Activated CD4-positive, alpha-beta T cell treated with anti-CD3 and anti-CD28 coated beads, Interleukin-2, amount 10 ng/mL, durations not matched to agents 24 days and 14 days (primary cell): ENCODE measurements around the gene STMN1. TPM values are rescaled to one million over a fixed set of nuclear protein-coding genes. Genes with fewer than 3 reads are reported as not detected.

Source experiments
- DNase-seq: peaks from one replicate; pipeline ENCODE4 v3.0.0; 2022
- H3K27ac Mint-ChIP-seq: one replicate; pipeline ENCODE4 v1.8.0; 2022; ENCODE audit warnings: mild to moderate bottlenecking, mixed read lengths
- H3K27me3 Mint-ChIP-seq: one replicate; pipeline ENCODE4 v1.8.0; 2022; ENCODE audit warnings: mixed read lengths
- H3K36me3 Mint-ChIP-seq: one replicate; pipeline ENCODE4 v1.8.0; 2022; ENCODE audit warnings: low read depth, mild to moderate bottlenecking, mixed read lengths
- H3K4me1 Mint-ChIP-seq: one replicate; pipeline ENCODE4 v1.8.0; 2021; ENCODE audit warnings: mixed read lengths
- H3K4me3 Mint-ChIP-seq: one replicate; pipeline ENCODE4 v1.8.0; 2022; ENCODE audit warnings: mild to moderate bottlenecking, moderate library complexity, mixed read lengths
- H3K9me3 Mint-ChIP-seq: one replicate; pipeline ENCODE4 v1.8.0; 2021; ENCODE audit warnings: mixed read lengths
- intact Hi-C: fragments of 100-400 bp; cut with micrococcal nuclease; formaldehyde crosslinking; loops from one replicate; pipeline ENCODE4 v1.15.1; 2023
- total RNA-seq: library from RNA; stranded (reverse); gene quantifications from 2 replicates; pipeline ENCODE4 v1.2.3, GENCODE V29; 2022

Gene STMN1
- total RNA-seq, 1 donor from 2014 or later: 247 TPM

DNA sequence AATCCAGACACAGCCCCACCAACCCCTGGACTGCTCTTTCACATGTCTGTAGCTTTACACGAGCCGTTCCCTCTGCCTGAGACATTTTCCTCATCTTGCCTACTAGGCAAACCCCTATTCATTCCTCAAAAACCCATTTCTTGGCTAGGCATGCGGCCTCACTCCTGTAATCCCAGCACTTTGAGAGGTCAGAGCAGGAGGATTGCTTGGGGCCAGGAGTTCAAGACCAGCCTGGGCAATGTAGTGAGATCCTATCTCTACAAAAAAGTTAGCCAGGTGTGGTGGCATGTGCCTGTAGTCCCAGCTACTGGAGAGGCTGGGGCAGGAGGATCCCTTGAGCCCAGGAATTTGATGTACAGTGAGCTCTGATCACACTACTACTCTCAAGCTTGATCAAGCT is 41.8 kb downstream of the STMN1 start:
- DNase-seq: no peak
- intact Hi-C loops: no loop called here

DNA sequence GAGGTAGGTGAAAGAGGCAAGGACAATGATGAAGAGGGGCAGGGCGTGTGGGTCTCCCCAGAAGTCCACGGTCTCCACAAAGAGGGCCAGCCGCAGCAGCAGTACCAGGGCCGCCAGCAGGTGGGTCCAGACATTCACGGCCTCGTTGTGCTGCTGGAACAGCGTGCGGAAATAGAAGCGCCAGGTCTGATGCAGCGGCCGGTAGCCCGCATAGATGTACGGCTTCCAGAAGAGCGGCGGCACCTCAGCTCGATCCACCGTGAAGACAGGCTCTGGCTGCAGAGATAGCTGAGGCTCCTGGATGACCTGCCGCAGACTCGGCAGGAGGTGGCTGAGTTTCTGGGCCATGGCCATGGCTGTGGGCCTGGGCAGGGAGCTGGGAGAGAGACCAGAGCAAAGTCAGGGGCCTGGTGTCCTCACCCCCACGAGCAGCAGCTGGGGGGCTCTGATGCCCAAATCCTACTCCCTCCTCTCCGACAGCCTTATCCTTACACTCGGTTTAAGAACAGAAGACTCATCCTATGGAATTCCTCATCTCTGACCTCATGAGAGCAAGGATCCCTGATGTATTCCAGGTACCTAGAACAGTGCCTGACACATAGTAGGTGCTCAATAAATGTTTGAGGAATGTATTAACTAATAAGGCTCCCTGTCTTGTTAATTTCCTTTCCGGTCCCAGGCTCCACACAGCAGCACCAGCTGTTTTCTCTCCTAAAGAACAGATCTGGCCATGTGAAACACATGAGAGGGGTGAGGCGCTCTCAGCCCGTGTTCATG is 42.5 kb downstream of the STMN1 start:
- no peaks in the 10 kb centered on the region for H3K36me3 Mint-ChIP-seq
- no peak overlapping the region for H3K4me3 Mint-ChIP-seq
- H3K27me3 Mint-ChIP-seq: no peaks in the 10 kb centered on the region
- intact Hi-C loops: no loop called here
- no peaks in the 10 kb centered on the region for H3K9me3 Mint-ChIP-seq
- no peak for DNase-seq
- H3K27ac Mint-ChIP-seq: no peak overlapping the region
- peaks cover 17% of the 10 kb centered on the region for H3K4me1 Mint-ChIP-seq

More for the DNA sequence above, 41.8 kb downstream of the STMN1 start:
- peaks cover 12% of the 10 kb centered on the region for H3K4me1 Mint-ChIP-seq
- no peaks in the 10 kb centered on the region for H3K9me3 Mint-ChIP-seq
- H3K27ac Mint-ChIP-seq: no peak overlapping the region
- no peaks in the 10 kb centered on the region for H3K27me3 Mint-ChIP-seq
- no peaks in the 10 kb centered on the region for H3K36me3 Mint-ChIP-seq
- H3K4me3 Mint-ChIP-seq: no peak overlapping the region

DNA sequence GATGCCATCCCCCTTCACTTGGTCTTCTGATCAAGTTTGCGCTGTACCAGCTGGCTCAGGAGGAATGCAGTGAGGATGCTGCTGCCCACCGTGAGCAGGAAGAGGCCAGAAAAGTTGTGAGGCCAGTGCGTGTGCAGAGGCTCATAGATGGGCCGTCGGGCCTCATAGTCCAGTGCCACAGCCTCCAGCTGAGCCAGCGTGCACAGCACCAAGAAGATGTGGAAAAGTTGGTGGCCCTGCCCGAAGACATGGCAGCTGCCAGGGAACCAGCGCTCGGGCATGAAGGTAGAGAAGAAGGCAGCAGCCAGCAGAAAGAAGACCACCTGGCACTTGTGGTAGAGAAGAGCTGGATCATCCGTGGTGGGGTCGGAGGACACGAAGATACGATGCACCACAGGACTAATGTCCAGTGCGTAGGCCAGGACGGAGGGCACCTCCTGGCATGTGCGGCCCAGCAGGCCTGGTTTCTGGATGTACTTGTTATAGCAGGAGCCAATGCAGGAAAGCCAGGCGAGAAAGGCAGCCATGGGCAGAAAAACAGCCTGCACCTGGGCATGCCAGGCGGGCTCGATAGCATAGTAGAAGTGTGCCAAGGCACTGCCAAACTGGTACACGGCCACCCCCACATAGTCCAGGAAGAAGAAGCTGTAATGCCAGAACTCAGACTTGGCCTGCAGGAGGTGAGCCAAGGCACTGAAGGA is 43.3 kb downstream of the STMN1 start:
- peaks cover 22% of the 10 kb centered on the region for H3K4me1 Mint-ChIP-seq
- no peaks in the 10 kb centered on the region for H3K27me3 Mint-ChIP-seq
- no peaks in the 10 kb centered on the region for H3K9me3 Mint-ChIP-seq
- H3K27ac Mint-ChIP-seq: no peak overlapping the region
- no peaks in the 10 kb centered on the region for H3K36me3 Mint-ChIP-seq
- H3K4me3 Mint-ChIP-seq: no peak overlapping the region
- intact Hi-C loops: no loop called here
- no peak for DNase-seq

DNA sequence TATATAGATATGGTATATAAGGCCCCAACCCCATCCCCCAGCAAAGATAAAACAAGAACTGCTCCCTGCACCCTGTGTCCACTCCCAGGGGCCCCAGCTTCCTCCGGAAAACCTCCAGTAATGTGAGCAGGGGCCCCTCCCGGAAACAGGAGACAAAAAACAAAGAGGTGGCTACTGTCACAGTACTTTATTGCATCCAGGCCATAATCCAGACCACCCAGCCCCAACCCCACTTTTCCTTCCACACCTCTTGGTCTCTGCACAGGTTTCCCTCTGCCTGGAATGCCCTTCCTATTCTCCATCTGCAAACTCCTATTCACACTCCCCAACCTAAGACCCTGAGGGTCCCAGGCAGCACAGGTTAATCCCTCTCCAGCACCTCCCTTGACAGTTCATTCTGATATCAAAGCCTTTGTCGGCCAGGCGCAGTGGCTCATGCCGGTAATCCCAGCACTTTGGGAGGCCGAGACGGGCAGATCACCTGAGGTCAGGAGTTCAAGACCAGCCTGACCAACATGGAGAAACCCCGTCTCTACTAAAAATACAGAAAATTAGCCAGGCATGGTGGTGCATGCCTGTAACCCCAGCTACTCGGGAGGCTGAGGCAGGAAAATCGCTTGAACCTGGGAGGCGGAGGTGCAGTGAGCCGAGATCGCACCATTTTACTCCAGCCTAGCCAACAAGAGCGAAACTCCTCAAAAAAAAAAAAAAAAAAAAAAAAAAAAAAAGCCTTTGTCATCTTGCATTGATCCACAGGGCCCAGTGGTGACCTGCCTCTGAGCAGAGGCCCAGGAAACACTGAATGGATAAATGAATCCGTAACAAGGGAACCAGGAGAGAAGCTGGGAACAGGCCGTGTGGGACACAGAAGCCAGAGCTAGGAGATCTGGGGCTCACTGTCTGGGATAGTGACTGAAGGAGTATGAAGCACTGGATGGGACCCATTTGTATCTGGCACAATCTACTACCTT is 44.6 kb downstream of the STMN1 start:
- Mint-ChIP-seq H3K9me3 (no peaks in the 10 kb centered on the region), H3K4me1 (peaks cover 22% of the 10 kb centered on the region), H3K27me3 (no peaks in the 10 kb centered on the region), H3K36me3 (no peaks in the 10 kb centered on the region), H3K27ac (peak overlapping the region; percentile 44), H3K4me3 (peak overlapping the region; percentile 29)
- intact Hi-C loops: loop anchor here (2.0 kb wide), 1 partner anchor 13 kb away; the partner anchor contains the start of gene PAQR7
- DNase-seq: no peak

DNA sequence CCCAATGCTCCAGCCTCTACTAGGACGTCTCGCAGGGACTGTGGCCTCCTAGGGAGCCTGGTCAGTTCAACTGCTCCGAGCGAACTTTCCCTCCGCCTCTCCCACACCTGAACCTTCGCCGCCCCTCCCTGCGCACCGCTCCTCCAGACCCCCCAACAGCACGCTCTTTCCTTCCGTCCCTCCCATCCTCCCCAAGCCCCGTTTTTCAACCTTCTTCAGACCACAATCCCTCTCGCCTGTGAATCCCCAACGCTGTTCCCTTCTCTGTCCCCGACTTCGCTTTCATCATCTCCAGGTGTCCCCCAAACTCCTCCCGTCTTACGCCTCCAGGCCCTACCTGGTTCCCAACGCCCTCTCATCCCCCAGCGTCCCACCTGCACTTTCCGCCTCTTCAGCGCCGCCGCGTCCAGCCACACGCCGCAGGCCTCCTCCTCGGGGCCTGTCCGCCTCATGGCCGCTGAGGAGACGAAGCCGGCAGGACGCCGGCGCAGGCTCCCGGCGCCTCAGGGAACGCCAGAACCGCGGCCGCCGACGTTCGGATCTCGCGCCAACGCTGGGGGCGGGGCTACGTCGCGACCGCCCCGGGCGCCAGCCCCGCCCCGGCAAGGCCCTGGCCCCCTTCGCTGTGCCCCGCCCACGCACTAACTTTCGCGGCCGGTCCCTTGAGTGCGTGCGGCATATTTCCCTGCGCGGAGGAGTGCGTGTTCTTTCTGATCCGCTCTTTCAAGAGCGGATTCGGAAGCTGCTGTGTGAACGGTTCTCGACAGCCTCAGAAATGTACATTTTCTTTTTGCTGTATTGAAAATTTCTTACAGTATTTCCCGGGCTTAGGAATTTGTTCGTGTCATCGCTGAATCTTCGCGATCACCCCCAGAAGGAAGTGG is 47.1 kb downstream of the STMN1 start, which contains the start of gene AUNIP:
Gene AUNIP (minus strand): TSS at position 552 of the 884 bp plus-strand sequence. CDS start 100 bp downstream, at position 452.
- H3K27me3 Mint-ChIP-seq: no peaks in the 10 kb centered on the region
- H3K27ac Mint-ChIP-seq: peak within 1 kb of the TSS; percentile 96
- peaks cover 27% of the 10 kb centered on the region for H3K4me1 Mint-ChIP-seq
- no peaks in the 10 kb centered on the region for H3K9me3 Mint-ChIP-seq
- H3K36me3 Mint-ChIP-seq: no peaks in the 10 kb centered on the region
- peak; percentile 98 for DNase-seq
- H3K4me3 Mint-ChIP-seq: peak within 1 kb of the TSS; percentile 97
- intact Hi-C loops: loop anchor here (1.0 kb wide), 2 partner anchors 39 to 46 kb away; no protein-coding TSS in a partner anchor

DNA sequence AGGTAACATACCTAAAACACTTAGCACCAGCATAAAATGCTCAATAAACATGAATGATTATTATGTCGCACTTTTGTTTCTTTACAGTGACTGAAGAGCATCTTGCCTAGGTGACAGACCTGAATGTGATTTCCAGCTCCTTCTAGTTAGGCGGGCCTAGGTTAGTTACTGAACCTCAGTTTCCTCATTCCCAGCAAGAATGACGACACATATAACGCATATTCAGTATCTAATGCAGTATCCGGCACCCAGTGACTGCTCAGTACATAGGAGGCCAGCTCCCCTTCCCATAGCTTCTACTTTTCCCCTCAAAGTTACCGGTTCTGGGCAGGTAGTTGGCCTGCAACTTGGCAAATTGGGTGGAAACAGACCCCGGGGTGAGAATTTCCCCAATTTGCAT is 47.7 kb downstream of the STMN1 start:
- no peak for DNase-seq
- no peaks in the 10 kb centered on the region for H3K9me3 Mint-ChIP-seq
- H3K4me1 Mint-ChIP-seq: peaks cover 27% of the 10 kb centered on the region
- H3K27me3 Mint-ChIP-seq: no peaks in the 10 kb centered on the region
- H3K27ac Mint-ChIP-seq: peak overlapping the region; percentile 96
- intact Hi-C loops: no loop called here
- peak overlapping the region; percentile 97 for H3K4me3 Mint-ChIP-seq
- no peaks in the 10 kb centered on the region for H3K36me3 Mint-ChIP-seq

DNA sequence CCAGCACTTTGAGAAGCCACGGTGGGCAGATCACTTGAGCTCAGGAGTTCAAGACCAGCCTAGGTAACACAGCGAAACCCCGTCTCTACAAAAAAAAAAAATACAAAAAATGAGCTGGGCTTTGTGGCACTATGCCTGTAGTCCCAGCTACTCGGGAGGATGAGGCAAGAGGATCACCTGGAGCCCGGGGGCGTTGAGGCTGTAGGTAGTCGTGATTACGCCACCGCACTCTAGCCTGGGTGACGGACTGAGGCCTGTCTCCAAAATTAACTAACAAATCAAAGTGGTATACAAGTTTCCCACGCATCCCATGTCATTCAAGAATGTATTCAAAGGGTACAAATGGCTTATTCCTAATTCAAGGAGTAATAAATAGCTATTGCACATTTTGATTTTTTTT is 49.4 kb downstream of the STMN1 start:
- Mint-ChIP-seq H3K4me3 (no peak overlapping the region), H3K27ac (no peak overlapping the region), H3K9me3 (no peaks in the 10 kb centered on the region), H3K36me3 (no peaks in the 10 kb centered on the region), H3K27me3 (no peaks in the 10 kb centered on the region), H3K4me1 (peaks cover 27% of the 10 kb centered on the region)
- DNase-seq: no peak
- intact Hi-C loops: no loop called here

DNA sequence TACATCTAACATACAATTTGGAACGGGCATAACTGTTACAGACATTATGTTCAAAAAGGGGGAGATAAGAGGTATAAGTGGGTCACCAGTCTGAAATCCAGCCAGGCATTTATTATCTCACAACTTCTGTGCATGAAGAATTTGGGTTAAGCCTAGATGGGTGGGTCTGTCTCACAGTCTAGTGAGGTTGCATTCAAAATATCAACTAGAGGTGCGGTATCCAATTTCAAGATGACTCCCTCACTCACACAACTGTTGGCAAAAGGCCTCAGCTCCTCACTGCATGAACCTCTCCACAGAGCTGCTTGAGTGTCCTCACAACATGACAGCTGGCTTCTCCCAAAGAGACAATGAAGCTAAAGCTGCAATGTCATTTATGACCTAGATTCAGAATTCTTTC is 51.7 kb downstream of the STMN1 start:
- peaks cover 16% of the 10 kb centered on the region for H3K4me1 Mint-ChIP-seq
- no peaks in the 10 kb centered on the region for H3K36me3 Mint-ChIP-seq
- H3K4me3 Mint-ChIP-seq: no peak overlapping the region
- DNase-seq: no peak
- intact Hi-C loops: no loop called here
- no peaks in the 10 kb centered on the region for H3K27me3 Mint-ChIP-seq
- H3K27ac Mint-ChIP-seq: no peak overlapping the region
- no peaks in the 10 kb centered on the region for H3K9me3 Mint-ChIP-seq

Other genes with a start within 250 kb of the STMN1 start
- 8.2 and 9.9 TPM in 2 replicates for gene SELENON, start 106.2 kb downstream of the STMN1 start, total RNA-seq
- 30.0 and 31.9 TPM in 2 replicates for gene MTFR1L, start 86.5 kb downstream of the STMN1 start, total RNA-seq
- gene AUNIP, start 47.0 kb downstream of the STMN1 start, total RNA-seq: 12.0 and 13.9 TPM in 2 replicates
- 6.6 and 6.8 TPM in 2 replicates for gene PAQR7, start 30.7 kb downstream of the STMN1 start, total RNA-seq
- gene PAFAH2, start 91.6 kb upstream of the STMN1 start, total RNA-seq: 6.8 and 7.6 TPM in 2 replicates
- gene EXTL1, start 115.4 kb upstream of the STMN1 start, total RNA-seq: not detected in 2 replicates
- not detected in 2 replicates for gene SLC30A2, start 139.7 kb upstream of the STMN1 start, total RNA-seq
- not detected in 2 replicates for gene TRIM63, start 161.2 kb upstream of the STMN1 start, total RNA-seq
- gene PDIK1L, start 205.4 kb upstream of the STMN1 start, total RNA-seq: 15.8 and 18.7 TPM in 2 replicates